Panc1 (cell line): ENCODE data around the gene B4GALNT1. TPM values are rescaled to one million over a fixed set of nuclear protein-coding genes. Genes with fewer than 3 reads are reported as not detected.

Experiments used
- SIN3A ChIP-seq: IDR thresholded peaks from 2 replicates; pipeline ENCODE4 v1.6.1; 2012; ENCODE audit warnings: low read depth, mild to moderate bottlenecking, low read length, moderate library complexity, borderline replicate concordance; ENCODE audit not compliant: insufficient read depth
- total RNA-seq: library from RNA; stranded (reverse); gene quantifications from one replicate; pipeline ENCODE4 v1.2.1, GENCODE V29; 2021; ENCODE audit not compliant: unreplicated experiment

Gene B4GALNT1
- total RNA-seq, 1 experiment from 2014 or later: 48.6 TPM

DNA sequence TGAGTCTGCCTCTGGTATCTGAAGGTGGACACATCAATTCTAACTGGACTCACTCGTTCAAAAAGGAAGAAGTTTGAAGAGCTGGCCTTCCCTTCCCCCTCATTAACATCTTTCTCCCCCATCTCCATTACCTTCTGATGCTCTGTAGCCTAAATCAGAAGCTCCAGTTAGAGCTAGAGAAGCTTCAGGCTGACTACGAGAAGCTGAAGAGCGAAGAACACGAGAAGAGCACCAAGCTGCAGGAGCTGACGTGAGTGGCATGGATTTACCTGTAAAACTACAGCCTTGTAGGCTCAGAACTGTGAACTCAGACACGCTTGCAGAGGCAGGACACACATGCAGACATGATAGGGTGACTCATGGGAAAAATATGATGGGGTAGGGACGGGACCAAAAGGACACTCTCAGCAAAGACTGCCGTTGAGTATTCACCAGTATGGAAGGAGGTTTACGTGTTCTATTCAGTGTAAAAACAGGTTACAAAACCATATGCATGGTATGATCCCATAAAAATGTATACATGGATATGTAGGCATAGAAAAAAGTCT lies 56.3 kb downstream of the B4GALNT1 start (continued):
- no peak for TF ChIP-seq SIN3A

Other genes starting within 250 kb of the B4GALNT1 start
- gene R3HDM2, start 202.2 kb downstream of the B4GALNT1 start, total RNA-seq: 56.5 TPM
- gene INHBC, start 198.4 kb downstream of the B4GALNT1 start, total RNA-seq: not detected
- gene INHBE, start 177.9 kb downstream of the B4GALNT1 start, total RNA-seq: 0.59 TPM
- gene GLI1, start 173.4 kb downstream of the B4GALNT1 start, total RNA-seq: 6.5 TPM
- gene ARHGAP9, start 153.3 kb downstream of the B4GALNT1 start, total RNA-seq: 0.92 TPM
- gene MARS1, start 145.1 kb downstream of the B4GALNT1 start, total RNA-seq: 291 TPM
- gene DDIT3, start 112.7 kb downstream of the B4GALNT1 start, total RNA-seq: 47.2 TPM
- 115 TPM for gene MBD6, start 110.4 kb downstream of the B4GALNT1 start, total RNA-seq
- gene DCTN2, start 86.0 kb downstream of the B4GALNT1 start, total RNA-seq: 97.6 TPM
- 3.0 TPM for gene KIF5A, start 83.2 kb downstream of the B4GALNT1 start, total RNA-seq
- gene PIP4K2C, start 42.0 kb downstream of the B4GALNT1 start, total RNA-seq: 62.6 TPM
- gene DTX3, start 28.4 kb downstream of the B4GALNT1 start, total RNA-seq: 37.8 TPM
- gene ARHGEF25, start 21.8 kb downstream of the B4GALNT1 start, total RNA-seq: 10.5 TPM
- 186 TPM for gene OS9, start 60.9 kb upstream of the B4GALNT1 start, total RNA-seq
- gene AGAP2, start 105.5 kb upstream of the B4GALNT1 start, total RNA-seq: 0.49 TPM
- gene TSPAN31, start 111.8 kb upstream of the B4GALNT1 start, total RNA-seq: 17.5 TPM
- 201 TPM for gene CDK4, start 119.1 kb upstream of the B4GALNT1 start, total RNA-seq
- gene MARCHF9, start 121.9 kb upstream of the B4GALNT1 start, total RNA-seq: 2.3 TPM
- 4.0 TPM for gene CYP27B1, start 133.9 kb upstream of the B4GALNT1 start, total RNA-seq
- 46.5 TPM for gene METTL1, start 138.9 kb upstream of the B4GALNT1 start, total RNA-seq
- 7.4 TPM for gene EEF1AKMT3, start 139.4 kb upstream of the B4GALNT1 start, total RNA-seq
- gene TSFM, start 149.6 kb upstream of the B4GALNT1 start, total RNA-seq: 40.3 TPM
- 3.1 TPM for gene AVIL, start 185.5 kb upstream of the B4GALNT1 start, total RNA-seq
- gene CTDSP2, start 213.5 kb upstream of the B4GALNT1 start, total RNA-seq: 120 TPM